ENCODE data around the gene DGKB.

Gene DGKB

DNA sequence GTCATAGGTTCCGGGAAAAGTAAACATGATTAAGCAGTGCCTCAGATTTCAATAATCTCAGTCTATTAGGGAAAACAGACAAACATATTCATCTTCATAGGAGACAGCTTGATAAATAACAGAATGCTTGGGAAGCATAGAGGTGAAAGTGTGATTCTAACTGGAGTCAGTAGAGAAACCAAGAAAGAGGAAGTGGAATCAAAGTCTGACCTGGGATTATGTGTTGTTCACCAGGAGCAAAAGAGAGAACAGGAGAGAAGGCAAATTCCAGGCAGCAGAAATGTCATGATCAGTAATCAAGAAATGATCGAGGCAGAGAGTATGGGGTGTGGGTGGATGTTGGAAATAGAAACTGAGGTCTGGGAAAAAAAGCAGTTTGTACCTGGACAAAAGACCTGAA lies 43.7 kb downstream of the DGKB start:
- no peak for DNase-seq

DNA sequence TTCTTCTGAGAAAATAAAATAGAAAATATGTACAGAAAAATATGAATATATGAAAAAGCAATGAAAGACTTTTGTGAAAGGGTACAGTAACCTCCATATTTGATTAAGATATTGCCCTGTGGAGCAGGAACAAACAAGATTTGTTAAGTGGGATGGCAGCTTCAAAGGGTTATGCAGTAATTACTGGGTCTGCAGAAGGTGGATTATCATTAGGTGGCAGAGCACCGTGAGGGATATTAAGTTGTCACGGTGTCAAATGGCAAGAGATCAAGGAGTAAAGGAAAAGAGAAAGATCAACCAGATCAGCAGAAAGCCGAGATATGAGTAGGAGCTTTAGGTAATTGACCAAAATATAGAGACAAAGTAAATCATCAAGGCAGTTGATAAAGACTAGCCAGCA lies 44.1 kb downstream of the DGKB start:
- DNase-seq: peak; percentile 51

DNA sequence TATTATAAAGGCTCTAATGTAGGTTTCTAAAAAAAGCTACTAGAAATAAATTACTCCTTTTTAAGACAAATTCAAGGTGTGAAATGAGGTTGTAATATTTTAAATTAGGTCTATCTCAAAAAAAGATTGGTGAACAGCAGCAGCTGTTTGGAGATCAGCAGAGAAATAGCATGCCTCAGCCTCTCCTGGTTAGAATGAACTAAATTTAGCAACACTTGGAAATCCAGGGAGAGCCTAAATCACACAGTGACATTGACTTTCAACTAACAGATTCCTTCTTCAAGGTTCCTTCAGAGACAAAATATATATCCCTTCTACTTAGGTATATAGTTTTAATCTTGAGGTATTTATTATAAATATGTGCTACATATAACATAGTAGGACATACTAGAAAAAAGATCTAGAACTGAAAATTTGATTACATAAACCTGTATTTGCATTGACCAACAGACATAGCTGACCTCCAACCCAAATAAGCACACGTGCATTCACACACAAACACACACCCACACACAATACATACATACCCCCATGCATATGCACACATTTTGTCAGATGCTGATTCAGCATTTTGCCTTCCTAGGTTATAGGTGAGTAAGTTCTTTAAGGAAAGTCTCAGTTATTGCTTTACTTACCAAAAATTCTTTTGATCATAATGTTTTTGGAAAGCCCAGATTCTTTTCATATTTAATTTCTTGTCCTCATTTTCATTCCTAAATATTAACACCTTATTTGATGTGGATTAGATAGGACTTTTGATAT lies 47.3 kb downstream of the DGKB start:
- DNase-seq: no peak

DNA sequence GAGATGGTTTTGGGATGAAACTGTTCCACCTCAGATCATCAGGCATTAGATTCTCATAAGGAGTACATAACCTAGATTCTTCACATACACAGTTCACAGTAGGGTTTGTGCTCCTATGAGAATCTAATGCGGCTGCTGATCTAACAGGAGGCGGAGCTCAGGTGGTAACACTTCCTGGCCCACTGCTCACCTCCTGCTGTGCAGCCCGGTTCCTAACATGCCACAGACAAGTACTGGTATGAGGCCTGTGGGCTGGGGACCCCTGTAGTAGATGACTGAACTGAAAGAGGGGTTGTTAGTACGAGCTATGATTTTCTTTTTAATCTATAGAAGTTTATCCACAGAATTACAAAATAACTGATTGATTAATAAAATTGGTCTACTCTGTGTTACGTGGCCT lies 48.1 kb downstream of the DGKB start:
- DNase-seq: no peak

DNA sequence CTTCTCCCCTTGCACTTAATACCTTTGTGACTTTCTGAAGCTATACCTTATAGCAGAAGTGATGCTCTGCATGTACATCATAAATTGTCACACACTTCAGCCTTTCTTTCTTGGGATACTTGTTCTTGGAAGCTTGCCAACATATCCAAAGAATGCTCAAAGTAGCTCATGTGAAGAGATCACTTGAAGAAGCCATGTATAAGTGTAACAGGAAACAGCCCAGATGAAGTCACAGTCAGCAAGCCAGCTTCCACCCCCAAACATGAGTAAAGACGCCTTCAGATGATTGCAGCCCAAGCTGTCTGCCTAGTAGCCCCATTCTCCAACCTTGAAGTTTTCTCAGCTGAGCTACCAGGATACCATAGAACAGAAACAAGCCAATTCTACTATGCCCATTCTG lies 50.9 kb downstream of the DGKB start:
- no peak for DNase-seq

DNA sequence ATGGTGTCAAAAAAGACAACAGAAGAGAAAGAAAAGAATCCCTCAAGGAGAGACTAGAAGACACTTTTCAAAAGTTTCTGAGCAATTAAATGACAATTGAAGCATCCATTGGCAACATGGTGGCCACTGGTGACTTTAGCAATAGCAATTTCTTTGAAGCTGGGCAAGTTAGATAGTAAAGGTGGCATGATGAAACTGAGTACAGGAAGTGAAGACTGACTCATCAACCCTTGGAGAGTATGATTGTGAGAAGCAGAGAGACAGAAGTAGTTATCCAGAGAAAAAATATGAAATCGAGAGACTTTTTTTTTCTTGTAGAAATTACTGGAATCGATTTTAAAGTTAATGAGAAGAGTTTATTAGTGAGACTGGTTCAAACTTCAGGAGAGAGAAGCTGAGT lies 52.5 kb downstream of the DGKB start:
- no peak for DNase-seq

DNA sequence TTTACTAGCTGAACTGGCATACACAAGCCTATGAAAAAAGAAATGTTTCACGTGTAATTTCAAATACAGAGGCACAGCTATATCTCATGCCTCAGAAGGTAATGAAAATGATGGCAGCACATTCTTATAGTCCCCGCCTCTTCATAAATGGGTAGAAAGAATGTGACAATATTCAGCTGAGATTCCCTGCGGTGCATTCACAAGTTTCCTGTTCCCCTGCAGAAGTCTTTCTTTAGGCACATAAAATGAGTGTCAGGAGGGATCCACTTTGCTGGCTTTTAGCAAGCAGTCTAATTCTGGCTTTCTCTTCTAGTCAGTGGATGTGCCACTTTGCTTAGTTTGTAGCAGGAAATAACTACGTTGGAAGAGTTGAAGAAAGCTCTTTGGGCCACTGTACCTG lies 56.1 kb downstream of the DGKB start:
- no peak for DNase-seq

DNA sequence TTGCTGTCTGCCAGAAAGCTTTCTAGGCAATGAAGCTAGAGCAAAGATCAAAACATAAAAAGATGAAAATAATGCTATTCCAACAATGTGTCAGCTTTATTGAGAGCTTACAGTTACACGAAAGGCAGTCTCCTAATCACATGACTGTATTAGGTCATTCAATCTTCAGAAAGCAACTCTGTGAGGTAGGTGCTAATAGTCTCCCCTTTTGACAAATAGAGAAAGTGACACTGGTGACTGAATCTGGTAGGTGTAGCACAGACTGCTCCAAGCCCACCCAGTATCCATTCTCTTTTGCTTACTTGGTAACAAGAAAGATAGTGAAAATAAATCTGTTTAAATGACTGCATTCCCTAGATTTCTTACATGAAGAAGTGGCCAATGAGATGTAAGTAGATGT lies 58.8 kb downstream of the DGKB start:
- no peak for DNase-seq

DNA sequence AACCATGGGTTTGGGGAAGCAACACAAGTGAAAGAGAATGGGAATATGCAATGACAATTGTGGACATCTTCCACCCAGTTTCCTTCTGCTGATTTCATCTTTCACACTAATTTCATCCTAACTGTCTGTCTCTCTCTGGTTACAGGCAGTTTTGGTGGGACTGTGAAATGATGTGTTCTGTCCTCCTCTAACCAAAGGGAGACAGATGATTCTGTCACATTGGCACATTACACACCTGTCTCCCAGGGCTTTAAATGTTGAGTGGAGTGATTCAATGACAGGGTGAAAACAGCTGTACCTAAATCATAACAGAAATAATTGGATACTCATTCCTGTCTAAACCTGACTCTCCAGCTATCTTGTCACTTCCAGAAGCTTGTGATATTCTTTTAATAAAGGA lies 60.0 kb downstream of the DGKB start:
- no peak for DNase-seq

DNA sequence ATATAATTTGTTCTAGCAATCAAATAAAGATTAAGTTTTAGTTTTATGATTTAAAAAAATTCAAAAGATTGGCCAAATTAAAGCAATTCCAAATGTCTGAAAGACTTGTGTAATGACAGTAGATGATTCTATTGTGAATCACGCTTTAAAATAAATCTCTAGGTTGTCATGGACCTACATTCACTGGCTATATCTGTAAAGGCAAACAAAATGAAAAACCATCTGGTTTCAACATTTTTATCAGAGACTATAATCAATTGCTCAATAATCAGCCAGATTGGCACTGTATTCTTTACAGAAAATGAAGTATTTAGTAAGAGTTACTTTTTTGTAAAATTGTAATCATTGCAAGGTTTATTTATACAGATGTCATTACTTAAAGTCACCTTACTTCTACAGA lies 60.7 kb downstream of the DGKB start:
- no peak for DNase-seq

DNA sequence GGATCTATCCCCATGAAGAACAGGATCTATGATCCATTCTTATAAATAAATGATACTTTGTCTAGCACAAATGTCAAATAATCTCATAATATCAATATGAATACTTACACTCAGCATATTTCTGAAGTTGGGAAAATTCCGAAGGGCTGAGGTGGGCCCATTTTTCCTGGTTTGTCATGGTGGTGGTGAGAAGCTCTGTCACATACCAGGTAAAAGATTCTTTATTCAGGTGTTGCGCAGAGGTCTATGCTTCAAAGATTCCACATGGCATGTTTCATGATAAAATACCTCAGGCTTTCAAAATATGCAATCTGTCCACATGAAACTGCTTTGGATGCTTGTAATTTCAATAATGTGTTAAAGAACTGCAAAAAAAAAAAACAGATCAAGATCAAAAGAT lies 61.5 kb downstream of the DGKB start:
- no peak for DNase-seq

DNA sequence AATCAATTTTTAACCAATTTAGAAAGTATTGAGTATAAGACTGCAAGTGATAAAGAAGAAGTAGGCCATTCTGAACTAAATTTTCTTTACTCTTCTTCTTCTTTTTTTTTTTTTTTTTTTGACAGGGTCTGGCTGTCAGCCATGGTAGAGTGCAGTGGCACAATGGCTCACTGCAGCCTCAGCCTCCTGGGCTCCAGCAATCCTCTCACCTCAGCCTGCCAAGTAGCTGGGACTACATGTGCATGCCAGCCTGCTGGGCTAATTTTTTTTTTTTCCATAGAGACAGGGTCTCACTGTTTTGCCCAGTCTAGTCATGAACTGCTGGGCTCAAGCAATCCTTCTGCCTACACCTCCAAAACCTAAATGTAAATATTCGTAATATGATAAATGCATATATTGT lies 63.2 kb downstream of the DGKB start:
- peak; percentile 70 for DNase-seq

DNA sequence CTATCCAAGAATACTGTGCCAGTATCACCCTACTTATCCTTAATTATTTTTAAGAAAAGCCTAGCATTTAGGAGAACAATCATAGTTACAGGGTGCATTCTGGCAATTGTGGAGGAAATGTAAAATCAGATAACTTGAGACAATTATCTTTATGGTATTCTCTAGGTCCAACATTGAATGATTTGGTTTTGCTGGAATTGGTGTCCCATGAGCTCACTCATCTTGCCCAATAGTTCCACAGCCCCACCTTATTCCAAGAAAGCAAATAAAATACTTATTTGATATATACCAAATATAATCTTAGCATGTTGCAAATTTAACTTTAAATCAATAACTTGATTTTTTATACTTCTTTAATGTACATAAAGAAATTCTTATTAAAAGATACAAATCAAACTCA lies 65.3 kb downstream of the DGKB start:
- DNase-seq: peak; percentile 73

DNA sequence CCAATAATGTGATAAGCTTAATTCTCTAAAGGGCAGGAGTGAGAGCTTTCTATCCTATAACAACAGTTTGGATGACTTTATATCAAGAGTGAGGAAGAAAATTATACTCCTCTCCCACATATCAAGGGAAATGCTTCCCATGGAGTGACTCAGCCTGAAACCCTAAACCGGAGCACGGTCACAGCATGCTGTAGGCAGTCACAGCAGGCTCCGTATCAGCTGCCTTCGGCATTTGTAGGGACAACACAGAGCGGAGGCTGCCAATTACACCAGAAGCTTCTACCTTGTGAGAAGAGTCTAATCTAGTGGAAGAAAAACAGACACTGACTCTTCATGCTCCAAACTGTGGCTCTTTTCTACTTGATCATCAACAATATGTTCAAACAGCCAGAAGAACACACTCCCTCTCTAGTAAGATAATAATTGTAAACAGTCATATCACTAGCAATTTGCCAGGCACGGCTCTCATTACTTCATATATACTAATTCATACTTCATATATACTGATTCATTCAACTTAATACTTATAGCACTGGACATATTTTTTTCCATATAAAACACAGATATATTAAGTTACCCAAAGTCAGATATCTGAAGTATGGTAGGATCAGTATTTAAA lies 65.9 kb downstream of the DGKB start:
- peak; percentile 91 for DNase-seq

DNA sequence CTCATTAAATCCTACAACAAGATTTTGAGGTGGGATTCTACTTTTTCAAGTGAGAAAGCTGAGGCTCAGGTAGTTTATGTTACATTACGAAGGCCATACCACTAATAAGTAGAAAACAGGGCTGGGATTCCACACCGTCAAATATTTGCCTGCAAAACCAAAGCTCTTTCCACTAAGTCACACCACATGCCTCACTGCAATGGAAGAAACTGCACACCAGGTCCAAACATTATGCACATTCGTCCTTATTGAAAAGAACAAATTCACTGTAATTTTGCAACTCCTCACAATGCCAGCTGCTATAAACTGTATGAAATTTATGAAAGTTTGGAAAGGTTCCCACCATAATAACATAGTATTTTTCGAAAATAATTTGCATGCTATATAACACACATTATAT lies 66.5 kb downstream of the DGKB start:
- peak; percentile 82 for DNase-seq

DNA sequence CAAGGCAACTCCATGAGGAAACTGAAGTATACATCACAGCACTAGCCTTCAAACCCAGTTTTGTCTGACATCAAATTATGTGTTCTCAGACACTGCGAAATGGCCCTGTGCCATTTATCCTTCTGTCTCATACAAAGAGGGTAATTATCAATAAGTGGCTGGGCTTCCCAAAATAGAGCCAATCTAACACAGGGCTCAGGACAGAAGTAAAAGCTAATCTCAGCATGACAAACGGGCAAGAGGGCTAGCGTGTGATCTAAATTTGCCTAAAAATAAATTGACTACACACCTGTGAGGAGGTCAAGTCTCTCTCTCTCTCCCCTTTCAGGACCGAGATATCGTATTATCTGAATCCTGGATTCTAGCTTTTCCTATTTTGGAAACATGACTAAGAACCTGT lies 67.2 kb downstream of the DGKB start:
- peak; percentile 99 for DNase-seq

DNA sequence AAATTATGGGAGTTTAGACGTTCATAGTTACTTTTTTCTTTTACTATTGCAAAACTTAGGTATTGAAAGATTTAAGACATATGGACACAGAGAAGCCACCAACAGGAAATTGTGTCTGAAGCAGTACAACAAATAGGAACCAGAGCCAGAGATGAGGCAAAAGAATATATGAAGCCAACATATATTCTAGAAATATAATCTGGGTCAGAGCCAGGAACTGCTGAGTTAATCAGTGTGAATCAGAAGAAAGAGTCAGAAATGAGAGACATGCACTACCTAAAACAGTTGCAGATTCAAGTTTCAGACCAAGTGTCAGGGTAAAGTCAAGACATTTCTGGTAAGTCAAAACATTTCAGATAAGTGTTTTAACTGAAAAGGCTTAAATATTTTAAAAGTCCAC lies 67.7 kb downstream of the DGKB start:
- DNase-seq: peak; percentile 71

DNA sequence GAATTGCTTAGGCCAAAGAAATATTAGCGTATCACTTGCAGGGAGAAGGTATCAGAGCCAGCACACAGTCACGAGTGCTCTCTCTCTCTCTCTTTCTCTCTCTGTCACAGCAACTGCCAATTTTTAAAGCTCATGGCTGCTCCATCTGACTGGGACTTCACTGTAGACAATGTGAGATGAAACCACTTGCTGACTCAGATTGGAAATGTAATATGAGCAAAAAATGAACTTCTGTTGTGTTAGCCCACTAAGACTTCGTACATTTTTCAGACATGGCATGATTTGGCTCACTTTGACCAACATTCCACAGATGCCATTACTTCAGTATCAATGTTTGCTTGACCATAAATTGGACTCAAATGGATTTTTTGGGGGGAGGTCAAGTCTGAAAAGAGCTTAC lies 68.1 kb downstream of the DGKB start:
- DNase-seq: peak; percentile 81

DNA sequence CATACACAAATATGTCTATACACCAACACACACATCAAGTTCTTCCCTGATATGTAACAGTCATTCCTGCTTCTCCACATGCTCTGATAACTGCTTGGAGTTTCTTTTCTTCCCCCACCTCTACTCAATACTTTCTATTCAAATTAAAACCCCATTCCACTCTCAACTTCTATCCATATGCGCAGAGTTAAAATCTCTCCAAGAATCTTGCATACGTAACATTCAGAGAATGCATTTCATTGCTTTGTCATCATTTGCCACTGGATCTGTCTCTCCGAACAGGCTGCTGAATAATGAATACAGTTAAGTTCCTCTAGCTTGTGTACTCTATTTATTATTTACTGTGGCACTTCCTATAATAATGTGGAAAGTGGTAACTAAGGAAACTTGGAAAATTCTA lies 68.8 kb downstream of the DGKB start:
- peak; percentile 21 for DNase-seq

DNA sequence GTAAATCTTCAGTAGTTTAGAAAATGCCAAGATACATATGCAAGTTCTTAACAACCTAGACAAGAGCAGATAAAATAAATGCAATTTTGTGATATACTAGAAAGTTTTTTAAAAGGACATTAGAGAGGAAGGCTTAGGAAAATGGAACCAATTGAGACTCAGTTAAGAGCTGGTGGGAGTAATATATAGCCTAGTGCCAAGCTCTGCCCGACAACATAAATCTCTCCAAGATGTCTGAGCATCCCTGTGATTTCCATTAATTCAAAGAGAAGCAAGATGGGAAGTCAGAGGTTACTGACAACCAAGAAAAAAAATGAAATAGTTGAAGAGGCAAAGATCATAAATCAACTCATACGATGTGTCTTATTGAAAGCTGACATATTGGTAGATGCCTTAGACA lies 74.5 kb downstream of the DGKB start:
- no peak for DNase-seq

DNA sequence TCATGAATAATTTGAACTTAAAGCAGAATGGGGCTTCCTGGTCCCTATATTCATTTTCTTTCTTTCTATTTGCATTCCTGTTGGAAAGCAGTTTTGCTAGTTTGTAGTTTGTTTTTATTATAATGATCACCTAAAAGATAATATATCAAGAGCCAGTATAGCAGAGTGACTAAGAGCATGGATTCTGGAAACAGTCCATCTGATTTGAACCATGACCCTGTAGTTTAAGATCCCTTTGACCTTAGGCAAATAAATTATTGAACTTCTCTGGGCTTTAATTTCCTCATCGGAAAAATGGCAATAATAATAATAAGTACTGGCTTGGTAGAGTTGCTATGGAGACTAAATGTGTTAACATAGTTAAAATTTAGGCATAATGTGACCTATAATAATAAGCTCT lies 76.1 kb downstream of the DGKB start:
- no peak for DNase-seq

DNA sequence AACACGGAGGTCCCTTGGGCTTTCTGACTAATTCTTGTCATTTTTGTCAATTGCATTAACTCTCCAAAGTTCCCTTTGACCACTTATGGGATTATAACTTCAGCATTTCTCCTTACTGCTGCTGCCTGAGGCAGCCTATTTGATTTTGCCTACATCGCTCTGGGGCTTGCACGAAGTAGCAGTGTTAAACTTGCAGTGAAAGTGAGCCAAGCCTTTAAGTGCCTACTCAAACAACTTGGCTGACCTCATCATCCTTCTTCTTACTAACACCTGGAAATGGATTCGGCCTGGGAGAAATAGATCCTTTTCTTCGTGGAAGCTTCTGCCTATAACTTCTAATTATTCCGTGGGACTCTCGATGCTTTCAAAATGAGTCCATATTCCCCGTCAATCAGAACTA lies 76.6 kb downstream of the DGKB start:
- no peak for DNase-seq

DNA sequence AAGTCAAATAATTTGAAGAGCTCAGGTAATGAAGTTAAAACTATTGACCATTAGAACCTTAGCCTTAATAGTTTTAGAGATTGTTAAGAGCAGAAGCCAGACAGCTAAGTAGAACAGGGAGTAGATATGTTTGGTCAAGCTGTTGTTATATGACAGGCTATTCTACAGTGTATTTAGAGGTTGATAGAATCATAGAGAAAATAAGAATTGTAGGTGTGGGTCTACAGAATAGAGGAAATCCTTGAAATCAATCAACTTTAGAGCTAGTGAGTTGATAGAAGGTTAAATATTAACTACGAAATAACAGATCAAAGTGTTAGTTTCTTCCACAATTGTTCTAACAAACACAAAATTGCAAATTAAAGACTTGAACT lies 80.1 kb downstream of the DGKB start:
- no peak for DNase-seq

DNA sequence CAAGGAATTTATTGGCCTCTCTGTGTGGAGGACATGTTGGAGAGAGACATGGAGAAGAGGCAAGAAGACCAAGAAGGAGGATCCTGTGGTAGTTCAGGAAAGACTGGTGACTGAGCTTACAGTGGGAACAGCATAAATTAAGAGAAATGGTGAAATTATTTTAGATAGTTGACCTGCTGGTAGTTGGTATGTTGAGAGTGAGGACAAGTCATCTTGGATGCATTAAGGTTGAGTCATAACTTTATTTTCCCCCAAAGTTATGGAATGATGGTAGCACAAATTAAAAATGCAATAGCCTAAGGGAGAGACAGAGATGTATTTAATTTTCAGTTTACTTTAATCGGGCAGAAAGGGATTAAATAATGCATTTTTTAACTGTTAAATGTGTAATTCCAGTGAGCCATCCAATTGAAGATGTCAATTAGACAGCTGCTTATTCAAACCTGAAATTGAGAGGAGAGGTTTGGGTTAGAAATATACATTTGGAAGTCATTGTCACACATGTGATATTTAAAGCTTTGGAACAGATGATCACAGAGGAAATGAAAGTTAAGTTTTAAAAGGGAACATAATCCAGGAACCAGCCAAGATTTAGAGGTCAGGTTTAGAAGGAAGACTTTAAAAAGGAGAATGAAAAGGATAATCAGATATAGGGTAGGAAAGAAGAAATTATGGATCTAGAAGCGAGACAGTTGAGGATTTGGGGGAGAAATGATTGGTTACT lies 80.6 kb downstream of the DGKB start:
- DNase-seq: no peak

DNA sequence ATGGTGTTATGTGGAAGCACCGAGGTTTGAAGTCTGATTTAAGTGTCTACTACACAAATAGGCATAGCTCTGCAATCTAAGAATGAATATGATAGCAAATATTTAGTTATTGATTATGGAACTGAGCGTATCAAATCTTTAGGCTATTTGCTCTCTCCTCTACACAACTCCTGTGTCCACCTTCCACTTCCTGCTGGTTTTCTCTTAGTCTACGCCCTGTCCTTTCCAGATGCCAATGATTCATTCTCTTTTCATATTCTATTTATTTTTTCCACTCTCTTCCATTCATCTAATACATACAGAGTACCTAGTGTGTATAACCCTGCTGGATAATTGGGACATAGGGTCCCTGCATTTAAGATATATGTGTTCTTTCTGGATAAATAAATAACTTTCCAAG lies 83.7 kb downstream of the DGKB start:
- DNase-seq: no peak
